A673 (cell line): ENCODE measurements around the gene ITPA. TPM values are rescaled to one million over a fixed set of nuclear protein-coding genes. Genes with fewer than 3 reads are reported as not detected.

Experiments
- BruUV-seq: library from RNA; stranded (reverse); fragments of 400-500 nt; replicated peaks from 2 replicates; lab custom pipeline; 2021; lab: Mats Ljungman, UMichigan
- CTCF ChIA-PET: fragments of 300-600 bp; sonication (Branson Sonifier 250); formaldehyde crosslinking; loops from one replicate; lab custom pipeline; 2022; ENCODE audit warnings: antibody characterized with exemption; lab: Charles Lee
- POLR2A ChIA-PET: fragments of 300-600 bp; sonication (Branson Sonifier 250); formaldehyde crosslinking; loops from one replicate; lab custom pipeline; 2022; ENCODE audit warnings: antibody characterized with exemption; ENCODE audit not compliant: low non-redundant PET; lab: Charles Lee
- DNase-seq: peaks from one replicate; pipeline ENCODE4 v3.0.0-alpha.2; 2015; ENCODE audit warnings: low spot score
- H3K27ac ChIP-seq: fragments of 200-600 bp; sonication (generic); 2 replicates; pipeline ENCODE4 v1.5.1; 2016; ENCODE audit warnings: mixed run types, low read depth, mild to moderate bottlenecking, mixed read lengths, antibody characterized with exemption, low read length; ENCODE audit not compliant: poor library complexity, severe bottlenecking
- H3K27me3 ChIP-seq: fragments of 200-600 bp; sonication (generic); replicated peaks from 2 replicates; pipeline ENCODE4 v1.6.1; 2017; ENCODE audit warnings: mixed run types, low read depth, mild to moderate bottlenecking, mixed read lengths, antibody characterized with exemption, low read length; ENCODE audit not compliant: insufficient read depth, poor library complexity
- H3K36me3 ChIP-seq: fragments of 200-600 bp; sonication (generic); 2 replicates; pipeline ENCODE4 v1.6.1; 2016; ENCODE audit warnings: mixed run types, mild to moderate bottlenecking, mixed read lengths, antibody characterized with exemption, low read length; ENCODE audit not compliant: insufficient read depth, poor library complexity, severe bottlenecking
- H3K4me1 ChIP-seq: fragments of 200-600 bp; sonication (generic); 2 replicates; pipeline ENCODE4 v1.6.1; 2017; ENCODE audit warnings: mixed run types, mild to moderate bottlenecking, mixed read lengths, antibody characterized with exemption, low read length; ENCODE audit not compliant: insufficient read depth, poor library complexity, severe bottlenecking
- H3K4me3 ChIP-seq: fragments of 200-600 bp; sonication (generic); 2 replicates; pipeline ENCODE4 v1.5.1; 2016; ENCODE audit warnings: low read depth, mixed run types, mild to moderate bottlenecking, mixed read lengths, low read length; ENCODE audit not compliant: poor library complexity, severe bottlenecking
- H3K9me3 ChIP-seq: fragments of 200-600 bp; sonication (generic); 2 replicates; pipeline ENCODE4 v1.6.1; 2016; ENCODE audit warnings: mixed run types, low read depth, mild to moderate bottlenecking, mixed read lengths, antibody characterized with exemption, low read length; ENCODE audit not compliant: poor library complexity, severe bottlenecking
- CTCF ChIP-seq: fragments of 300-800, 200-600 bp; sonication (generic); conservative IDR thresholded peaks from 2 replicates; pipeline ENCODE4 v1.5.1; 2017; ENCODE audit warnings: low read depth, mild to moderate bottlenecking, antibody characterized with exemption, low read length, moderate library complexity, mixed read lengths
- EZH2 ChIP-seq: fragments of 200-600 bp; sonication (generic); IDR thresholded peaks from 2 replicates; pipeline ENCODE4 v1.6.1; 2017; ENCODE audit warnings: borderline replicate concordance, low read depth, mild to moderate bottlenecking, mixed read lengths, antibody characterized with exemption, low read length; ENCODE audit not compliant: poor library complexity, severe bottlenecking
- intact Hi-C: fragments of 100-400 bp; cut with micrococcal nuclease; formaldehyde crosslinking; loops from one replicate; pipeline ENCODE4 v1.10.0; 2022; ENCODE audit not compliant: unreplicated experiment
- total RNA-seq: library from RNA; stranded (reverse); gene quantifications from 2 replicates; pipeline ENCODE4 v1.2.3, GENCODE V29; 2021

The ITPA gene
- total RNA-seq, 1 experiment from 2014 or later, result 81.3 TPM

GRCh38 chr20:3208786-3209256 lies 477 bp upstream of the ITPA start:
- Histone ChIP-seq H3K4me3 (peak overlapping the region; percentile 81), H3K27ac (peak overlapping the region; percentile 83), H3K9me3 (no peaks in the 10 kb centered on the region), H3K4me1 (no peaks in the 10 kb centered on the region), H3K27me3 (no peaks in the 10 kb centered on the region), H3K36me3 (peaks cover 6% of the 10 kb centered on the region)
- BruUV-seq, result TSS peak; percentile 72
- ChIA-PET POLR2A (no interaction called here), CTCF (no interaction called here)
- no peak for DNase-seq
- intact Hi-C loops, result no loop called here
- TF ChIP-seq CTCF (no peak), EZH2 (no peak)

- DNase-seq, result no peak
- peaks cover 9% of the 10 kb centered on the region for H3K36me3 ChIP-seq
- intact Hi-C loops, result no loop called here
- no peaks in the 10 kb centered on the region for H3K27me3 ChIP-seq
- H3K27ac ChIP-seq, result peak overlapping the region; percentile 83
- ChIA-PET CTCF (interaction anchor here (0.6 kb wide), 2 partner anchors 37 to 467 kb away, joined by 3 to 7 read pairs; no protein-coding TSS in a partner anchor), POLR2A (interaction anchor here (0.6 kb wide), 1 partner anchor 107 kb away, joined by 12 read pairs; no protein-coding TSS in a partner anchor)
- peak overlapping the region; percentile 81 for H3K4me3 ChIP-seq
- TF ChIP-seq EZH2 (no peak), CTCF (no peak)
- no peaks in the 10 kb centered on the region for H3K9me3 ChIP-seq
- BruUV-seq, result no TSS peak
- H3K4me1 ChIP-seq, result no peaks in the 10 kb centered on the region
Measured at GRCh38 chr20:3209946-3210317, 634 bp downstream of the ITPA start.

GRCh38 chr20:3210346-3210745 lies 1.0 kb downstream of the ITPA start:
- CTCF ChIA-PET, result no interaction called here
- TF ChIP-seq CTCF (no peak), EZH2 (no peak)
- intact Hi-C loops, result no loop called here

More at GRCh38 chr20:3210346-3210745, 1.0 kb downstream of the ITPA start:
- Histone ChIP-seq H3K4me3 (peak overlapping the region; percentile 81), H3K4me1 (no peaks in the 10 kb centered on the region), H3K9me3 (no peaks in the 10 kb centered on the region), H3K36me3 (peaks cover 13% of the 10 kb centered on the region), H3K27me3 (no peaks in the 10 kb centered on the region), H3K27ac (peak overlapping the region; percentile 83)
- no peak for DNase-seq
- POLR2A ChIA-PET, result interaction anchor here (0.6 kb wide), 1 partner anchor 375 kb away, joined by 4 read pairs; no protein-coding TSS in a partner anchor
- no TSS peak for BruUV-seq
